Measurements from ENCODE around the gene ZNF511.
A peak's percentile ranks its signal among the peaks of the same experiment; 100 is the strongest.

Gene ZNF511

GRCh38 chr10:133335246-133336117 is 26.8 kb downstream of the ZNF511 start:
- peak; percentile 89 for DNase-seq (ENCODE audit: low spot score)

GRCh38 chr10:133336118-133336576 is 27.4 kb downstream of the ZNF511 start:
- no peak for DNase-seq (ENCODE audit: low spot score)

GRCh38 chr10:133336577-133337369 is 28.1 kb downstream of the ZNF511 start, which contains the start of gene CALY:
CALY (minus strand) TSS chr10:133336896; CDS start chr10:133328989, 7,907 bp downstream.
- no peak for DNase-seq (ENCODE audit: low spot score)

GRCh38 chr10:133337370-133337725 is 28.6 kb downstream of the ZNF511 start:
- no peak for DNase-seq (ENCODE audit: low spot score)

- DNase-seq (ENCODE audit: low spot score): no peak
Observed at GRCh38 chr10:133338080-133339071, 29.7 kb downstream of the ZNF511 start.

- DNase-seq (ENCODE audit: low spot score): no peak
Observed at GRCh38 chr10:133339708-133340380, 31.1 kb downstream of the ZNF511 start.

GRCh38 chr10:133341983-133342382 is 33.3 kb downstream of the ZNF511 start:
- DNase-seq (ENCODE audit: low spot score): no peak

- no peak for DNase-seq (ENCODE audit: low spot score)
Observed at GRCh38 chr10:133342942-133343341, 34.2 kb downstream of the ZNF511 start.

- DNase-seq (ENCODE audit: low spot score): no peak
Observed at GRCh38 chr10:133343558-133343957, 34.8 kb downstream of the ZNF511 start.

GRCh38 chr10:133344236-133344635 is 35.5 kb downstream of the ZNF511 start:
- no peak for DNase-seq (ENCODE audit: low spot score)

GRCh38 chr10:133346413-133346812 is 37.7 kb downstream of the ZNF511 start:
- DNase-seq (ENCODE audit: low spot score): no peak

- DNase-seq (ENCODE audit: low spot score): no peak
Observed at GRCh38 chr10:133347710-133348517, 39.2 kb downstream of the ZNF511 start.

- no peak for DNase-seq (ENCODE audit: low spot score)
Observed at GRCh38 chr10:133349160-133349568, 40.5 kb downstream of the ZNF511 start.

GRCh38 chr10:133349577-133350011 is 40.9 kb downstream of the ZNF511 start:
- no peak for DNase-seq (ENCODE audit: low spot score)

GRCh38 chr10:133350283-133350949 is 41.7 kb downstream of the ZNF511 start:
- no peak for DNase-seq (ENCODE audit: low spot score)

- DNase-seq (ENCODE audit: low spot score): no peak
Observed at GRCh38 chr10:133350950-133351329, 42.2 kb downstream of the ZNF511 start.

- DNase-seq (ENCODE audit: low spot score): no peak
Observed at GRCh38 chr10:133351408-133352318, 42.9 kb downstream of the ZNF511 start.

GRCh38 chr10:133353202-133353959 is 44.7 kb downstream of the ZNF511 start:
- DNase-seq (ENCODE audit: low spot score): no peak

All from AG08396 (cell line).